GM19351 (cell line): Measurements from ENCODE around the gene HS3ST5.
A peak's percentile ranks its signal among the peaks of the same experiment; 100 is the strongest.

Experiments used
- ATAC-seq: cut with Tn5 transposase; IDR thresholded peaks from one replicate; pipeline ENCODE4 v1.9.1; 2021; ENCODE audit warnings: mild to moderate bottlenecking, moderate library complexity; ENCODE audit not compliant: unreplicated experiment

The HS3ST5 gene

DNA sequence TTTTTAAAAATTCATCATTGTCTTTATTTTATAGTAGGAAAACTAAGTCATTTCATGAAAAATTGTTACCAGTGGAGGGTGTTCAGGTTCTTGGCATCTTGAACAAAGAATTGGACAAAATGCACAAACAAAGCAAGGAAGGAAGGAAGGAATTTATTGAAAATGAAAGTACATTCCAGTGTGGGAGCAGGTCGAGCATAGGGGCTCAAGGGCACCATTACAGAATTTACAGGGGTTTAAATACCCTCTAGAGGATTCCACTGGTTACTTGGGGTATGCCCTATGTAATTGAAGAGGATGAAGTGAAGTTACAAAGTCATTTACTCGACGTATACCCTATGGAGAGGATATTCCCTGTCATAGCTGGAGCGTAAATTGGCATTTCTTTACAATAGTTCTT lies 334.5 kb downstream of the HS3ST5 start:
- ATAC-seq: no peak

DNA sequence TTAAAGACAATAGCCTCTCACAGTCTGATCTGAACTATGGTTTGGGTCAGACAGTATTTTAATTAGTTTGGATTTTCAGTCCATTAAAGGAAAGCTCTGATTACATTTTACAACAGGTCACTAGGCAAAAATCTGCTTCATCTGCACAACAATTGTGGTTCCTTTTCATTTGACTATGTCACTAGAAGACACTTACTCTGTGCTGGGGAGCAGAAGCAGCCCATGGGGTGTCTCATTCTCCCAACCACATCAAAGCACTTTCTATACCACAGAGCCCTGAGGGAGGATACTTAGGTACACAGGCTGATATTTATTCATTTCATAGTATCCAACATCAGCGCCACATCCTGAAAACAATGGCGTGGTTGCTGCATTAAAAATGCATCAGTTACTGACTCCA lies 335.3 kb downstream of the HS3ST5 start:
- ATAC-seq: peak; percentile 100
